RWPE1 (cell line): ENCODE measurements around the gene NME4.

Experiments used
- CTCF ChIA-PET: fragments of 350-600 bp; sonication (Branson Sonifier 250); formaldehyde crosslinking; extraction: SDS; loops from one replicate; lab custom pipeline; 2021; lab: Yijun Ruan, JAX
- POLR2A ChIA-PET: fragments of 400-600 bp; formaldehyde crosslinking; extraction: SDS; loops from one replicate; lab custom pipeline; 2020; ENCODE audit warnings: antibody characterized with exemption; ENCODE audit not compliant: low non-redundant PET; lab: Yijun Ruan, JAX
- DNase-seq: peaks from one replicate; pipeline ENCODE4 v3.0.0; 2012; ENCODE audit warnings: low spot score
- H3K27ac ChIP-seq: fragments of 450-650 bp; 2 replicates; pipeline ENCODE4 v1.5.1; 2017
- TF ChIP-seq, protein P1 (sequence below): fragments of 450-650 bp; conservative IDR thresholded peaks from 2 replicates; pipeline ENCODE4 v1.5.1; 2017; ENCODE audit warnings: low read depth, mild to moderate bottlenecking

NME4 gene

DNA sequence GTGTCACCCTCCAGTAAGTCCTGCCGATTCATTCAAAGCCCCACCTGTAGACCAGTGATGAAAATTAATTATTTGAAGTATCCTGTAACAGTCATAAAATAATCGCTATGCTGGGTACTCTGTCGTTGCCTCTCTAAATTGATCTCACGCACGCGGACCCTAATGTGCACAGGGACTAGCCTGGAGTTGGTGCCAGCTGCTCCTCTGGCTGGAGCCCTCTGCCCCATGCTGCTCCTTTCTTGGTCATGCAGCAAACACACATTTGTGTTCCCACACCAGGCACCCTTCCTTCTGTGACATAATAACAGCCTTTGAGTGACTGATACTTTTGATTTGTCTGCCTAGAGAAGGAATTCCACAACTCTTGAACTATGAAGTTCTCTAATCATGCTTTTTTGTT is 44.4 kb downstream of the NME4 start:
- DNase-seq: no peak
- ChIA-PET CTCF (no interaction called here), POLR2A (no interaction called here)
- H3K27ac ChIP-seq: peak overlapping the region; percentile 31
- TF ChIP-seq, protein P1, sequence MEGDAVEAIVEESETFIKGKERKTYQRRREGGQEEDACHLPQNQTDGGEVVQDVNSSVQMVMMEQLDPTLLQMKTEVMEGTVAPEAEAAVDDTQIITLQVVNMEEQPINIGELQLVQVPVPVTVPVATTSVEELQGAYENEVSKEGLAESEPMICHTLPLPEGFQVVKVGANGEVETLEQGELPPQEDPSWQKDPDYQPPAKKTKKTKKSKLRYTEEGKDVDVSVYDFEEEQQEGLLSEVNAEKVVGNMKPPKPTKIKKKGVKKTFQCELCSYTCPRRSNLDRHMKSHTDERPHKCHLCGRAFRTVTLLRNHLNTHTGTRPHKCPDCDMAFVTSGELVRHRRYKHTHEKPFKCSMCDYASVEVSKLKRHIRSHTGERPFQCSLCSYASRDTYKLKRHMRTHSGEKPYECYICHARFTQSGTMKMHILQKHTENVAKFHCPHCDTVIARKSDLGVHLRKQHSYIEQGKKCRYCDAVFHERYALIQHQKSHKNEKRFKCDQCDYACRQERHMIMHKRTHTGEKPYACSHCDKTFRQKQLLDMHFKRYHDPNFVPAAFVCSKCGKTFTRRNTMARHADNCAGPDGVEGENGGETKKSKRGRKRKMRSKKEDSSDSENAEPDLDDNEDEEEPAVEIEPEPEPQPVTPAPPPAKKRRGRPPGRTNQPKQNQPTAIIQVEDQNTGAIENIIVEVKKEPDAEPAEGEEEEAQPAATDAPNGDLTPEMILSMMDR: no peak

DNA sequence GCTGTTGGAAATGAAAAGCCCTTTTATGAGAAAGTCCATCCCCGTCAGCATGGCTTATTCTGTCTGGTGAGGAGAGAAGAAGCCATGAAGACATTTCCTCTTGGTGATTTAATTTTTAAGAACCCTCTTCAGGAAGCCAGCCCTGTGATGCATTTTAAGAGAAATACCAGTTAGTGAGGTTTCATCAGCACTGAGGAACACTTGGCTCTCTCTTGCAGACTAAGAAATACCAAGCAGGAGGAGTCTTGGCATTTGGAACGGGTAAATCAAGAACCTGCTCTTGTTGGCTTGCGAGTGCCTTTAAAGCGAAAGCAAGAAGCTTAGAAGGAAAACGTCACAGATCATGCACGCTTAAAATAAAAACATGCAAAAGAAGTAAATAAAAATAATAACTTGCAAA is 46.0 kb downstream of the NME4 start:
- no peak overlapping the region for H3K27ac ChIP-seq
- POLR2A ChIA-PET: no interaction called here
- TF ChIP-seq, protein P1: no peak
- CTCF ChIA-PET: no interaction called here
- no peak for DNase-seq

DNA sequence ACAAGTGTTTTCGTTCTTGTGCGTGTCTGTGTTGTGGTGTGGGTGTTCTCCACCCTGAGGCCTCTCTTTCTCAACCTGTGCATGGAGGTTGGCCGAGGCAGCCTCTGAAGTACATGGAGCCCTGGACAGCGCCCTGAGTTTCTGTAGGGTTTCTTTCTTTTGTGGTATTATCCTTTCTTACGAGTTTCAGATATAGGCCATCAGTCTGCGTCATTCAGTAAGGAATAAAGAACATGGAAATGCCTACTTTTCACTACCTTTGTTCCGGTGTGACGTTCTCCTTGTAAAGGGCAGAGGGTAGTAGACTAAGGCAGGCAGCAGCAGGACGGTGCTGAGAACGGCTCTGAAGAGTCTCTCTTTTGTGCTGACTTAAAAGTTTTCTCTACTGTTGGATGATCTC is 47.0 kb downstream of the NME4 start:
- TF ChIP-seq, protein P1: no peak
- no peak for DNase-seq
- no peak overlapping the region for H3K27ac ChIP-seq
- CTCF ChIA-PET: interaction anchor here (0.9 kb wide), 1 partner anchor 82 kb away, joined by 3 read pairs; no protein-coding TSS in a partner anchor
- POLR2A ChIA-PET: no interaction called here

DNA sequence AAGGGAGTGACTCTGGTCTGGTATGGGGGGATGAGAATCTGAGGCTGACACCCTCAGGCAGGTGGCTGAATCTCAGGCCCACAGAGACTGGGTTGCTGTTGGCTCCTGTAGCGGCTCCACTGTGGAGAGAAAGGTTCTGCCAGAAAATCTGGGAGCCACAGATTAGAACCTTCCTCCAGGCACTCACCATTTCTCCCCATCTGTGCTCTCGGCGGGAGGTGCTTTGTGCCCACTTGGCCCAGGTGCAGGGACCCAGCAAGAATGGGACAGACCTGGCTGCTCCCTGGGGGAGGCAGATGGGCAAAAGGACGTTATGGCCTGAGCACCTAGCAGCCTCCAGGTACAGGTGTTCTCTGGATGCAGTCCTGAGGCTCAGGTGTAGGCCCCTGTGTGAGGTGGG is 48.6 kb downstream of the NME4 start:
- DNase-seq: no peak
- ChIA-PET CTCF (no interaction called here), POLR2A (no interaction called here)
- TF ChIP-seq, protein P1: no peak
- no peak overlapping the region for H3K27ac ChIP-seq
